ENCODE measurements around the gene GNAT3. TPM values are rescaled to one million over a fixed set of nuclear protein-coding genes. Genes with fewer than 3 reads are reported as not detected.

GNAT3 gene
- not detected in 2 replicates for total RNA-seq

DNA sequence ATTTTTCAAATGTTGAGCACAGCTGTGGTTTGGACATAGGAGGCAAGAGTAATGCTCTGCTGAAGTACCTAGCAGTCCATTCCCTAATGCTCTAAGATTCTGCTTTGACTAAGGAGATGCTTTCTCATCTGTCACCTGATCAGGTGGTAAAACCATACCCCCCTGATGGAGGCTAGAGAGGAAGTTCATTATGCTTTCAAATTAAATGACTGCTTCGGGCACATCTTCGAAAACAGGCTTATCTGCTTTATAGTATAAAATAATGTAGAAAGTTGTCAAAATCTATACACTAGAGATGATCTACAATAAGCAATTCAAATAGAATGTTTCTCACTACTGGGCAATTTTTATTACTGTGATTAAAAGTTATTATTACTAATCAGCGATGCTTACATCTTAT, at the start of gene GNAT3:
GNAT3 (minus strand) TSS at position 101 of the 400 bp plus-strand sequence. CDS start 138 bp downstream, outside the sequence.

Other genes with a start within 250 kb of the GNAT3 start
- 1.0 and 117 TPM in 2 replicates for gene CD36, start 126.6 kb upstream of the GNAT3 start, total RNA-seq

Data from nasal cavity respiratory epithelium epithelial cell of viscerocranial mucosa (primary cell).